Measurements from ENCODE around the gene NGRN. TPM values are rescaled to one million over a fixed set of nuclear protein-coding genes. Genes with fewer than 3 reads are reported as not detected.
A peak's percentile ranks its signal among the peaks of the same experiment; 100 is the strongest.
"Not testable (repeated sequence)": the region's sequence is repeated elsewhere in the genome, so short reads cannot be mapped to it uniquely, and the experiment has no call there.

The NGRN gene
- total RNA-seq, 1 donor from 2014 or later: 103 TPM

GRCh38 chr15:90300988-90301706 is 35.7 kb downstream of the NGRN start:
- no peaks in the 10 kb centered on the region for H3K27me3 Mint-ChIP-seq
- H3K36me3 Mint-ChIP-seq: no peaks in the 10 kb centered on the region
- no peak overlapping the region for H3K27ac Mint-ChIP-seq
- H3K4me3 Mint-ChIP-seq: no peak overlapping the region
- TF ChIP-seq CTCF (conservative IDR thresholded peaks at IDR 0.05): peak; percentile 90
- no peak for DNase-seq (ENCODE audit: extremely low spot score, unreplicated experiment)
- no peaks in the 10 kb centered on the region for H3K9me3 Mint-ChIP-seq
- peaks cover 9% of the 10 kb centered on the region for H3K4me1 Mint-ChIP-seq (ENCODE audit: unreplicated experiment)

- TF ChIP-seq CTCF (conservative IDR thresholded peaks at IDR 0.05): no peak
- no peaks in the 10 kb centered on the region for H3K36me3 Mint-ChIP-seq
- H3K27me3 Mint-ChIP-seq: no peaks in the 10 kb centered on the region
- no peak overlapping the region for H3K27ac Mint-ChIP-seq
- peaks cover 16% of the 10 kb centered on the region for H3K4me1 Mint-ChIP-seq (ENCODE audit: unreplicated experiment)
- no peak overlapping the region for H3K4me3 Mint-ChIP-seq
- no peak for DNase-seq (ENCODE audit: extremely low spot score, unreplicated experiment)
- H3K9me3 Mint-ChIP-seq: no peaks in the 10 kb centered on the region
Observed at GRCh38 chr15:90301707-90302300, 36.3 kb downstream of the NGRN start.

GRCh38 chr15:90305355-90305754 is 39.9 kb downstream of the NGRN start:
- DNase-seq (ENCODE audit: extremely low spot score, unreplicated experiment); H3K27ac Mint-ChIP-seq; H3K4me3 Mint-ChIP-seq; H3K27me3 Mint-ChIP-seq; H3K36me3 Mint-ChIP-seq; H3K9me3 Mint-ChIP-seq: not testable (repeated sequence)
- peaks cover 18% of the 10 kb centered on the region for H3K4me1 Mint-ChIP-seq (ENCODE audit: unreplicated experiment)

GRCh38 chr15:90305932-90306331 is 40.5 kb downstream of the NGRN start:
- DNase-seq (ENCODE audit: extremely low spot score, unreplicated experiment): no peak
- Mint-ChIP-seq H3K36me3 (no peaks in the 10 kb centered on the region), H3K27me3 (no peaks in the 10 kb centered on the region), H3K27ac (no peak overlapping the region), H3K4me3 (no peak overlapping the region), H3K9me3 (no peaks in the 10 kb centered on the region), H3K4me1 (ENCODE audit: unreplicated experiment) (peaks cover 13% of the 10 kb centered on the region)
- no peak for TF ChIP-seq CTCF (conservative IDR thresholded peaks at IDR 0.05)

GRCh38 chr15:90306560-90306959 is 41.1 kb downstream of the NGRN start:
- Mint-ChIP-seq H3K27ac (no peak overlapping the region), H3K36me3 (no peaks in the 10 kb centered on the region), H3K4me1 (ENCODE audit: unreplicated experiment) (peaks cover 13% of the 10 kb centered on the region), H3K9me3 (no peaks in the 10 kb centered on the region), H3K4me3 (no peak overlapping the region), H3K27me3 (no peaks in the 10 kb centered on the region)
- TF ChIP-seq CTCF (conservative IDR thresholded peaks at IDR 0.05): no peak
- DNase-seq (ENCODE audit: extremely low spot score, unreplicated experiment): no peak

GRCh38 chr15:90307661-90308060 is 42.2 kb downstream of the NGRN start:
- Mint-ChIP-seq H3K27ac (no peak overlapping the region), H3K9me3 (no peaks in the 10 kb centered on the region), H3K4me1 (ENCODE audit: unreplicated experiment) (peaks cover 13% of the 10 kb centered on the region), H3K27me3 (no peaks in the 10 kb centered on the region), H3K4me3 (no peak overlapping the region), H3K36me3 (no peaks in the 10 kb centered on the region)
- TF ChIP-seq CTCF (conservative IDR thresholded peaks at IDR 0.05): no peak
- DNase-seq (ENCODE audit: extremely low spot score, unreplicated experiment): no peak

All from type B pancreatic cell (in vitro differentiated cells).